WTC11 (cell line): ENCODE measurements around the gene ACTRT3. TPM values are rescaled to one million over a fixed set of nuclear protein-coding genes. Genes with fewer than 3 reads are reported as not detected.

Experiments
- total RNA-seq: library from RNA; stranded (reverse); gene quantifications from 3 replicates; pipeline ENCODE4 v1.2.3, GENCODE V29; 2021

The ACTRT3 gene
- total RNA-seq, 1 experiment from 2014 or later = 2.3 TPM

Other genes with a start within 250 kb of the ACTRT3 start
- 4.1 to 12.5 TPM (median 4.7 TPM) in 3 replicates for gene MECOM, start 105.8 kb downstream of the ACTRT3 start, total RNA-seq
- 34.3 to 57.1 TPM (median 48.5 TPM) in 3 replicates for gene TERC, start 4.5 kb downstream of the ACTRT3 start, total RNA-seq
- gene MYNN, start 3.8 kb upstream of the ACTRT3 start, total RNA-seq = 14.3 to 14.5 TPM (median 14.3 TPM) in 3 replicates
- gene LRRIQ4, start 43.3 kb upstream of the ACTRT3 start, total RNA-seq = 0.09 to 0.34 TPM (median 0.18 TPM) in 3 replicates
- 5.3 to 8.3 TPM (median 6.0 TPM) in 3 replicates for gene LRRC34, start 43.3 kb upstream of the ACTRT3 start, total RNA-seq
- not detected in 3 replicates for gene LRRC31, start 100.4 kb upstream of the ACTRT3 start, total RNA-seq
- gene SAMD7, start 142.0 kb upstream of the ACTRT3 start, total RNA-seq = not detected in 3 replicates
- gene SEC62, start 197.2 kb upstream of the ACTRT3 start, total RNA-seq = 51.2 to 61.0 TPM (median 52.5 TPM) in 3 replicates